ENCODE measurements around the gene GLRA3.

The GLRA3 gene

DNA sequence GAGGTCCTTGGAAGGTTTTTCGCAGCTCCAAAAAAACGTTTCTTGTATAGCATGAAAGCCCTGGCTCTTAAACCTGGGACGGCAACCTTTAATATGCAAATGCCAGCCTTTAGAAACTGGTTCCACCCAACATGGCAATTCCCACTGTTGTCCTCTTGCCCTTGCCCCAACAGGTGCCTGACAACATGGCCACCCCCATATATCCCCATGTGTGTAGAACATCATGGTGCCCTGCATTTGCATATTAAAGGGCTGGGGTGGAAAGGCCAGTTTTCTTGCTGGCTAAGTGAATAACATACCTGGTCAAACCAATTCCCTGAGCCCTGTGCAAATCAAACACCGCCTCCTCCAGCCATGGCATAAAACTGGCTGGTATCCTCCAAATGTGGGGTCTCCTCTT lies 26.0 kb upstream of the GLRA3 start:
- no peaks in the 10 kb centered on the region for H3K27me3 ChIP-seq (ENCODE audit: insufficient read depth, low read length)
- no peaks in the 10 kb centered on the region for H3K9me3 ChIP-seq (ENCODE audit: low read length)
- H3K4me1 ChIP-seq (ENCODE audit: insufficient read depth, low read length) = no peaks in the 10 kb centered on the region
- no peaks in the 10 kb centered on the region for H3K36me3 ChIP-seq (ENCODE audit: insufficient read depth, low read length)
- H2AFZ ChIP-seq (ENCODE audit: low read depth, low read length) = no peak overlapping the region
- no peak overlapping the region for H3K4me3 ChIP-seq (ENCODE audit: low read length)

- Histone ChIP-seq H3K4me3 (ENCODE audit: low read length) (no peak overlapping the region), H3K9me3 (ENCODE audit: low read length) (no peaks in the 10 kb centered on the region), H2AFZ (ENCODE audit: low read depth, low read length) (no peak overlapping the region), H3K4me1 (ENCODE audit: insufficient read depth, low read length) (no peaks in the 10 kb centered on the region), H3K36me3 (ENCODE audit: insufficient read depth, low read length) (no peaks in the 10 kb centered on the region), H3K27me3 (ENCODE audit: insufficient read depth, low read length) (no peaks in the 10 kb centered on the region)
Measured at GRCh38 chr4:174853629-174854028, 24.6 kb upstream of the GLRA3 start.

DNA sequence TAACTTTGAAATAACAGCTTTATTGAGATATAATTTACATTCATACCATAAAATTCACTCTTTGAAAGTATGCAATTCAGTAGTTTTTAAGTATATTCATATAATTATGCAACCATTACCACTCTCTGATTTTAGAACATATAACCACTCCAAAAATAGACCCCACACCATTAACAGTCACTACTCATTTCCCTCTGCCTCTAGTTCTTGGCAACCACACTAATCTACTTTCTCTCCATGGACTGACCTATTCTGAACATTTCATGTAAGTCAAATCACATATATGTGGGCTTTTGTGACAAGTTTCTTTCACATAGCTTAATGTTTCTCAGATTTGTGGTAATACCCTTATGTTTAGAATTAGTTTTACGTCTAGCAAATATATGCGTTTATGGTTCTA lies 19.5 kb upstream of the GLRA3 start:
- H3K27me3 ChIP-seq (ENCODE audit: insufficient read depth, low read length) = no peaks in the 10 kb centered on the region
- no peaks in the 10 kb centered on the region for H3K4me1 ChIP-seq (ENCODE audit: insufficient read depth, low read length)
- no peaks in the 10 kb centered on the region for H3K36me3 ChIP-seq (ENCODE audit: insufficient read depth, low read length)
- H3K4me3 ChIP-seq (ENCODE audit: low read length) = no peak overlapping the region
- no peak overlapping the region for H2AFZ ChIP-seq (ENCODE audit: low read depth, low read length)
- H3K9me3 ChIP-seq (ENCODE audit: low read length) = no peaks in the 10 kb centered on the region

GRCh38 chr4:174847801-174848427 lies 18.9 kb upstream of the GLRA3 start:
- Histone ChIP-seq H3K9me3 (ENCODE audit: low read length) (no peaks in the 10 kb centered on the region), H2AFZ (ENCODE audit: low read depth, low read length) (no peak overlapping the region), H3K4me3 (ENCODE audit: low read length) (no peak overlapping the region)

DNA sequence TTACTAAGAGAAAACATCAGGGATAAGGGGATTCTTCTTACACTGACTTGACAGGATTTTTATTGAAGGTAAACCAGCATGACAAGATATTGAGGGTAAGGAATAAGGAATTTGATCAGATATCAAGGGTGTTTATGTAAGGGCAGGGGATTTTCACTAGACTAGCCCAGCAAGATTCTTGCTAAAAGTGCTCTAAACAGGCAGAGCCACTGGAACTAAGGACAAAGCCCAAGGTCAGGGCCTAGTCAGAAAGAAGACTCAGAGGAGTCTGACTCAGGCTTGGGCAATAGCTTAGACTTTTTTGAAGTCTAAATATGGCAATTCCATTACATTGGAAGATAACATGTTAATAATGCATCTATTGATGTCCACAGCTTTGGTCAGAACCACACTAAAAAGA lies 6.5 kb upstream of the GLRA3 start:
- Histone ChIP-seq H2AFZ (ENCODE audit: low read depth, low read length) (no peak overlapping the region), H3K4me1 (ENCODE audit: insufficient read depth, low read length) (no peaks in the 10 kb centered on the region), H3K36me3 (ENCODE audit: insufficient read depth, low read length) (no peaks in the 10 kb centered on the region), H3K4me3 (ENCODE audit: low read length) (no peak overlapping the region), H3K9me3 (ENCODE audit: low read length) (no peaks in the 10 kb centered on the region), H3K27me3 (ENCODE audit: insufficient read depth, low read length) (no peaks in the 10 kb centered on the region)

More at GRCh38 chr4:174847801-174848427, 18.9 kb upstream of the GLRA3 start:
- Histone ChIP-seq H3K4me1 (ENCODE audit: insufficient read depth, low read length) (no peaks in the 10 kb centered on the region), H3K36me3 (ENCODE audit: insufficient read depth, low read length) (no peaks in the 10 kb centered on the region), H3K27me3 (ENCODE audit: insufficient read depth, low read length) (no peaks in the 10 kb centered on the region)

- Histone ChIP-seq H3K4me1 (ENCODE audit: insufficient read depth, low read length) (peaks cover 3% of the 10 kb centered on the region), H3K9me3 (ENCODE audit: low read length) (no peaks in the 10 kb centered on the region), H3K36me3 (ENCODE audit: insufficient read depth, low read length) (no peaks in the 10 kb centered on the region), H3K4me3 (ENCODE audit: low read length) (no peak overlapping the region), H2AFZ (ENCODE audit: low read depth, low read length) (no peak overlapping the region), H3K27me3 (ENCODE audit: insufficient read depth, low read length) (no peaks in the 10 kb centered on the region)
Measured at GRCh38 chr4:174834477-174834876, 5.4 kb upstream of the GLRA3 start.

- Histone ChIP-seq H3K9me3 (ENCODE audit: low read length) (no peaks in the 10 kb centered on the region), H2AFZ (ENCODE audit: low read depth, low read length) (no peak overlapping the region), H3K36me3 (ENCODE audit: insufficient read depth, low read length) (no peaks in the 10 kb centered on the region)
Measured at GRCh38 chr4:174826660-174827059, 2.4 kb downstream of the GLRA3 start.

DNA sequence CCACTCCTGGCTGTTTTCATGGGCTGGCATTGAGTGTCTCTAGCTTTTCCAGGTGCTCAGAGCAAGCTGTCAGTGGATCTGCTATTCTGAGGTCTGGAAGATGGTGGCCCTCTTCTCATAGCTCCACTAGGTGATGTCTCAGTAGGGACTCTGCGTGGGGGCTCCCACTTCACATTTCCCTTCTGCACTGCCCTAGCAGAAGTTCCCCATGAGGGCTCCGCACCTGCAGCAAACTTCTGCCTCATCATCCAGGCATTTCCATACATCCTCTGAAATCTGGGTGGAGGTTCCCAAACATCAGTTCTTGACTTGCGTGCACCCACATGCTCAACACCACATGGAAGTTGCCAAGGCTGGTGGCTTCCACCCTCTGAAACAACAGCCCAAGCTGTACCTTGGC lies 13.8 kb downstream of the GLRA3 start:
- Histone ChIP-seq H3K27me3 (ENCODE audit: insufficient read depth, low read length) (no peaks in the 10 kb centered on the region), H3K36me3 (ENCODE audit: insufficient read depth, low read length) (no peaks in the 10 kb centered on the region), H3K4me3 (ENCODE audit: low read length) (no peak overlapping the region), H3K9me3 (ENCODE audit: low read length) (no peaks in the 10 kb centered on the region), H3K4me1 (ENCODE audit: insufficient read depth, low read length) (peaks cover 3% of the 10 kb centered on the region), H2AFZ (ENCODE audit: low read depth, low read length) (no peak overlapping the region)

More at GRCh38 chr4:174826660-174827059, 2.4 kb downstream of the GLRA3 start:
- peaks cover 7% of the 10 kb centered on the region for H3K4me1 ChIP-seq (ENCODE audit: insufficient read depth, low read length)
- H3K27me3 ChIP-seq (ENCODE audit: insufficient read depth, low read length) = no peaks in the 10 kb centered on the region
- H3K4me3 ChIP-seq (ENCODE audit: low read length) = no peak overlapping the region

DNA sequence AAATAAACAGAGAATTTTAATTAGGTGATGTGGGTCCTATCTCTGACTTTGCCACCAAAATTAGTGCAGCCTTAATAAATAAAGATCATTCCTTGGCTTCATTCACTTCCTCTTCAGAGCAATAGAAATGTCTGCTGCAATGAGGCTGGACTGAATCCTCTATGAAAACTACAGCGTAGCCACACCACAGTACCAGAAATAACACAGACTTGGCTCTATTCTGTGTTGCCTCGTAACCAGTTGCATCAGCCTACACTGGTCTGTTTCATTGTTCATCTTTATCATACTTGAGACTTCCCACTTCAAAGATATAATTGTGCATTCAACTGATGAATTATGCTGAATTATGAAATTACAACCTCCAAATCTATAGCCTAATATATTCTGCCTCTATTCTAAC lies 15.8 kb downstream of the GLRA3 start:
- Histone ChIP-seq H3K9me3 (ENCODE audit: low read length) (no peaks in the 10 kb centered on the region), H2AFZ (ENCODE audit: low read depth, low read length) (no peak overlapping the region), H3K36me3 (ENCODE audit: insufficient read depth, low read length) (no peaks in the 10 kb centered on the region), H3K4me3 (ENCODE audit: low read length) (no peak overlapping the region), H3K27me3 (ENCODE audit: insufficient read depth, low read length) (no peaks in the 10 kb centered on the region), H3K4me1 (ENCODE audit: insufficient read depth, low read length) (peaks cover 3% of the 10 kb centered on the region)

GRCh38 chr4:174810834-174811233 lies 18.2 kb downstream of the GLRA3 start:
- Histone ChIP-seq H3K4me1 (ENCODE audit: insufficient read depth, low read length) (peaks cover 3% of the 10 kb centered on the region), H2AFZ (ENCODE audit: low read depth, low read length) (no peak overlapping the region), H3K36me3 (ENCODE audit: insufficient read depth, low read length) (no peaks in the 10 kb centered on the region), H3K4me3 (ENCODE audit: low read length) (no peak overlapping the region), H3K9me3 (ENCODE audit: low read length) (no peaks in the 10 kb centered on the region), H3K27me3 (ENCODE audit: insufficient read depth, low read length) (no peaks in the 10 kb centered on the region)

- no peaks in the 10 kb centered on the region for H3K36me3 ChIP-seq (ENCODE audit: insufficient read depth, low read length)
- H2AFZ ChIP-seq (ENCODE audit: low read depth, low read length) = no peak overlapping the region
- peaks cover 3% of the 10 kb centered on the region for H3K4me1 ChIP-seq (ENCODE audit: insufficient read depth, low read length)
Measured at GRCh38 chr4:174808836-174809235, 20.2 kb downstream of the GLRA3 start.

GRCh38 chr4:174808119-174808518 lies 20.9 kb downstream of the GLRA3 start:
- H3K27me3 ChIP-seq (ENCODE audit: insufficient read depth, low read length) = no peaks in the 10 kb centered on the region
- H3K4me1 ChIP-seq (ENCODE audit: insufficient read depth, low read length) = peaks cover 3% of the 10 kb centered on the region
- no peak overlapping the region for H3K4me3 ChIP-seq (ENCODE audit: low read length)
- H3K36me3 ChIP-seq (ENCODE audit: insufficient read depth, low read length) = no peaks in the 10 kb centered on the region
- no peak overlapping the region for H2AFZ ChIP-seq (ENCODE audit: low read depth, low read length)
- H3K9me3 ChIP-seq (ENCODE audit: low read length) = no peaks in the 10 kb centered on the region

More at GRCh38 chr4:174808836-174809235, 20.2 kb downstream of the GLRA3 start:
- Histone ChIP-seq H3K4me3 (ENCODE audit: low read length) (no peak overlapping the region), H3K9me3 (ENCODE audit: low read length) (no peaks in the 10 kb centered on the region), H3K27me3 (ENCODE audit: insufficient read depth, low read length) (no peaks in the 10 kb centered on the region)

GRCh38 chr4:174805746-174806145 lies 23.3 kb downstream of the GLRA3 start:
- Histone ChIP-seq H3K36me3 (ENCODE audit: insufficient read depth, low read length) (no peaks in the 10 kb centered on the region), H3K27me3 (ENCODE audit: insufficient read depth, low read length) (no peaks in the 10 kb centered on the region), H3K4me1 (ENCODE audit: insufficient read depth, low read length) (no peaks in the 10 kb centered on the region), H3K9me3 (ENCODE audit: low read length) (no peaks in the 10 kb centered on the region), H2AFZ (ENCODE audit: low read depth, low read length) (no peak overlapping the region), H3K4me3 (ENCODE audit: low read length) (no peak overlapping the region)

GRCh38 chr4:174794543-174795094 lies 34.4 kb downstream of the GLRA3 start:
- no peak overlapping the region for H2AFZ ChIP-seq (ENCODE audit: low read depth, low read length)
- H3K4me3 ChIP-seq (ENCODE audit: low read length) = no peak overlapping the region
- no peaks in the 10 kb centered on the region for H3K36me3 ChIP-seq (ENCODE audit: insufficient read depth, low read length)
- no peaks in the 10 kb centered on the region for H3K4me1 ChIP-seq (ENCODE audit: insufficient read depth, low read length)
- no peaks in the 10 kb centered on the region for H3K9me3 ChIP-seq (ENCODE audit: low read length)
- H3K27me3 ChIP-seq (ENCODE audit: insufficient read depth, low read length) = no peaks in the 10 kb centered on the region
